ENCODE data around the gene DTNA.

GRCh38 chr18:34867520-34867919 lies 157.4 kb downstream of the DTNA start:
- TF ChIP-seq, protein P1, sequence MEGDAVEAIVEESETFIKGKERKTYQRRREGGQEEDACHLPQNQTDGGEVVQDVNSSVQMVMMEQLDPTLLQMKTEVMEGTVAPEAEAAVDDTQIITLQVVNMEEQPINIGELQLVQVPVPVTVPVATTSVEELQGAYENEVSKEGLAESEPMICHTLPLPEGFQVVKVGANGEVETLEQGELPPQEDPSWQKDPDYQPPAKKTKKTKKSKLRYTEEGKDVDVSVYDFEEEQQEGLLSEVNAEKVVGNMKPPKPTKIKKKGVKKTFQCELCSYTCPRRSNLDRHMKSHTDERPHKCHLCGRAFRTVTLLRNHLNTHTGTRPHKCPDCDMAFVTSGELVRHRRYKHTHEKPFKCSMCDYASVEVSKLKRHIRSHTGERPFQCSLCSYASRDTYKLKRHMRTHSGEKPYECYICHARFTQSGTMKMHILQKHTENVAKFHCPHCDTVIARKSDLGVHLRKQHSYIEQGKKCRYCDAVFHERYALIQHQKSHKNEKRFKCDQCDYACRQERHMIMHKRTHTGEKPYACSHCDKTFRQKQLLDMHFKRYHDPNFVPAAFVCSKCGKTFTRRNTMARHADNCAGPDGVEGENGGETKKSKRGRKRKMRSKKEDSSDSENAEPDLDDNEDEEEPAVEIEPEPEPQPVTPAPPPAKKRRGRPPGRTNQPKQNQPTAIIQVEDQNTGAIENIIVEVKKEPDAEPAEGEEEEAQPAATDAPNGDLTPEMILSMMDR (IDR thresholded peaks at IDR 0.05; ENCODE audit: low read length), result peak; percentile 24
- TF ChIP-seq EZH2 (optimal IDR thresholded peaks at IDR 0.05; ENCODE audit: low read depth, low read length), result no peak
- TF ChIP-seq EZH2phosphoT487 (IDR thresholded peaks at IDR 0.05; ENCODE audit: low read length), result no peak

Data from MM.1S (cell line).